Islet precursor cell (in vitro differentiated cells): ENCODE data around the gene MOSPD2.

Experiments
- DNase-seq: peaks from one replicate; pipeline ENCODE4 v3.0.0-alpha.2; 2018

MOSPD2 gene

GRCh38 chrX:14916017-14916674 lies 42.9 kb downstream of the MOSPD2 start:
- DNase-seq = peak; percentile 66

- no peak for DNase-seq
These were observed 46.2 kb downstream of the MOSPD2 start for GRCh38 chrX:14919407-14919806.

- no peak for DNase-seq
These were observed 47.0 kb downstream of the MOSPD2 start for GRCh38 chrX:14920196-14920595.

- DNase-seq = peak; percentile 81
These were observed 49.2 kb downstream of the MOSPD2 start for GRCh38 chrX:14922437-14922836.

- DNase-seq = no peak
These were observed 50.5 kb downstream of the MOSPD2 start for GRCh38 chrX:14923761-14924160.

- no peak for DNase-seq
These were observed 53.2 kb downstream of the MOSPD2 start for GRCh38 chrX:14926471-14926870.

GRCh38 chrX:14927401-14927800 lies 54.2 kb downstream of the MOSPD2 start:
- peak; percentile 63 for DNase-seq

- DNase-seq = no peak
These were observed 57.4 kb downstream of the MOSPD2 start for GRCh38 chrX:14930663-14931062.

GRCh38 chrX:14932136-14932535 lies 58.9 kb downstream of the MOSPD2 start:
- no peak for DNase-seq

GRCh38 chrX:14934423-14934822 lies 61.2 kb downstream of the MOSPD2 start:
- DNase-seq = no peak

GRCh38 chrX:14936561-14936960 lies 63.3 kb downstream of the MOSPD2 start:
- peak; percentile 68 for DNase-seq

GRCh38 chrX:14939644-14940043 lies 66.4 kb downstream of the MOSPD2 start:
- no peak for DNase-seq

- no peak for DNase-seq
These were observed 68.1 kb downstream of the MOSPD2 start for GRCh38 chrX:14941301-14941700.

- no peak for DNase-seq
These were observed 69.1 kb downstream of the MOSPD2 start for GRCh38 chrX:14942341-14942740.

- no peak for DNase-seq
These were observed 70.7 kb downstream of the MOSPD2 start for GRCh38 chrX:14943962-14944361.

- no peak for DNase-seq
These were observed 73.5 kb downstream of the MOSPD2 start for GRCh38 chrX:14946606-14947155.

- no peak for DNase-seq
These were observed 75.5 kb downstream of the MOSPD2 start for GRCh38 chrX:14948691-14949090.

- no peak for DNase-seq
These were observed 83.8 kb downstream of the MOSPD2 start for GRCh38 chrX:14956813-14957582.

GRCh38 chrX:14963447-14964236 lies 90.4 kb downstream of the MOSPD2 start:
- no peak for DNase-seq

- no peak for DNase-seq
These were observed 91.3 kb downstream of the MOSPD2 start for GRCh38 chrX:14964500-14964899.
